ENCODE data around the gene TIMM17A. TPM values are rescaled to one million over a fixed set of nuclear protein-coding genes. Genes with fewer than 3 reads are reported as not detected.

Gene TIMM17A
- total and polyA plus RNA-seq, 2 of the 4 experiments (the other 2 are of a cell fraction), result 80.4 to 87.3 TPM

GRCh38 chr1:201984446-201984845 lies 29.1 kb downstream of the TIMM17A start:
- Histone ChIP-seq H3K27me3 (ENCODE audit: control insufficient read depth, insufficient read depth, low read length) (no peaks in the 10 kb centered on the region), H2BK20ac (ENCODE audit: low read depth, low read length) (no peak overlapping the region), H3K79me1 (ENCODE audit: low read depth in 1 of 2, low read length in 2 of 2) (peaks cover 21 to 62% of the 10 kb centered on the region in 2 experiments), H3K4me2 (ENCODE audit: low read depth, low read length) (no peak overlapping the region), H4K8ac (ENCODE audit: low read depth in 2 of 2, low read length in 2 of 2) (no peak overlapping the region), H3K4me1 (ENCODE audit: control insufficient read depth, insufficient read depth, low read length) (peaks cover 2% of the 10 kb centered on the region), H2AK9ac (replicated peaks; ENCODE audit: low read depth, low read length, poor library complexity) (no peak overlapping the region), H2AFZ (replicated peaks; ENCODE audit: low read length, poor library complexity) (no peak overlapping the region), H3K4ac (ENCODE audit: low read depth, low read length) (no peak overlapping the region), H3K4me3 (ENCODE audit: insufficient read depth, low read depth, low read length) (no peak overlapping the region), H2BK5ac (ENCODE audit: low read depth, low read length, poor library complexity, severe bottlenecking) (no peak overlapping the region), H2AK5ac (ENCODE audit: low read depth, low read length) (no peak overlapping the region), H4K91ac (ENCODE audit: insufficient read depth, low read depth, low read length) (no peak overlapping the region), H3K36me3 (ENCODE audit: control insufficient read depth, insufficient read depth, low read length) (peaks cover 7% of the 10 kb centered on the region), H3K9me3 (ENCODE audit: control insufficient read depth, insufficient read depth, low read length) (no peaks in the 10 kb centered on the region), H3K23ac (ENCODE audit: low read depth, low read length) (no peak overlapping the region; the same call in 1 of the 2 replicates), H3K18ac (ENCODE audit: low read depth, low read length) (no peak overlapping the region), H3K27ac (ENCODE audit: insufficient read depth, low read length) (no peak overlapping the region), H3K14ac (replicated peaks; ENCODE audit: low read depth, low read length) (no peak overlapping the region), H3K56ac (ENCODE audit: extremely low read depth, insufficient read depth, low read length) (no peak overlapping the region), H3K9me1 (ENCODE audit: insufficient read depth, low read length) (peaks cover 15% of the 10 kb centered on the region; the same call in 1 of the 2 replicates), H3K9ac (ENCODE audit: low read depth, low read length) (no peak overlapping the region), H2BK15ac (ENCODE audit: low read depth, low read length) (no peak overlapping the region), H4K5ac (ENCODE audit: low read depth, low read length) (no peak overlapping the region), H4K20me1 (ENCODE audit: insufficient read depth, low read length) (no peaks in the 10 kb centered on the region; the same call in none of the 2 replicates), H2BK120ac (ENCODE audit: low read depth, low read length) (no peak overlapping the region)
- ATAC-seq (ENCODE audit: low read depth) (no peak), DNase-seq (no peak)
- TF ChIP-seq MAFK (IDR thresholded peaks at IDR 0.05; ENCODE audit: low read depth, low read length), result peak; percentile 97
- no peak for TF ChIP-seq CEBPB (IDR thresholded peaks at IDR 0.05; ENCODE audit: low read depth, low read length)
- no peak for TF ChIP-seq POLR2A (IDR thresholded peaks at IDR 0.05; ENCODE audit: low read depth, low read length)
- TF ChIP-seq ELK1 (IDR thresholded peaks at IDR 0.05; ENCODE audit: borderline replicate concordance, low read depth, low read length), result no peak
- TF ChIP-seq FOS (IDR thresholded peaks at IDR 0.05; ENCODE audit: low read depth, low read length), result no peak
- no peak for TF ChIP-seq CTCF (conservative IDR thresholded peaks at IDR 0.05; ENCODE audit: low read depth, low read length)
- no TSS peak for BruUV-seq (replicated peaks)
- no CpG with 5 or more reads among the region's 3 CpGs for WGBS, 2 experiments (ENCODE audit: extremely low coverage in 2 of 2, insufficient read length in 1 of 2)
- ChIA-PET CTCF (no interaction called here), POLR2A (ENCODE audit: unreplicated experiment) (interaction anchor here (0.7 kb wide), 1 partner anchor 107 kb away, joined by 7 read pairs; no protein-coding TSS in a partner anchor)
- dilution Hi-C loops (cut with HindIII; ENCODE audit: low sequenced_read_pairs, unreplicated experiment), result no loop called here
- in situ Hi-C loops (cut with MboI; ENCODE audit: low sequenced_read_pairs), result no loop called here
- intact Hi-C loops (cut with micrococcal nuclease), result no loop called here

Measured in IMR-90 (cell line).